Loucy (cell line): ENCODE measurements around the gene DDN.

ENCODE experiments used
- EZH2phosphoT487 ChIP-seq: fragments of 200-600 bp; IDR thresholded peaks from 2 replicates; pipeline ENCODE4 v1.6.1; 2018; ENCODE audit warnings: antibody characterized with exemption, mild to moderate bottlenecking, moderate library complexity, borderline replicate concordance
- TF ChIP-seq, protein P1 (sequence below): fragments of 200-600 bp; sonication (generic); conservative IDR thresholded peaks from 2 replicates; pipeline ENCODE4 v1.5.1; 2014; ENCODE audit warnings: mild to moderate bottlenecking, antibody characterized with exemption, low read length

- no peak for TF ChIP-seq EZH2phosphoT487
- TF ChIP-seq, protein P1, sequence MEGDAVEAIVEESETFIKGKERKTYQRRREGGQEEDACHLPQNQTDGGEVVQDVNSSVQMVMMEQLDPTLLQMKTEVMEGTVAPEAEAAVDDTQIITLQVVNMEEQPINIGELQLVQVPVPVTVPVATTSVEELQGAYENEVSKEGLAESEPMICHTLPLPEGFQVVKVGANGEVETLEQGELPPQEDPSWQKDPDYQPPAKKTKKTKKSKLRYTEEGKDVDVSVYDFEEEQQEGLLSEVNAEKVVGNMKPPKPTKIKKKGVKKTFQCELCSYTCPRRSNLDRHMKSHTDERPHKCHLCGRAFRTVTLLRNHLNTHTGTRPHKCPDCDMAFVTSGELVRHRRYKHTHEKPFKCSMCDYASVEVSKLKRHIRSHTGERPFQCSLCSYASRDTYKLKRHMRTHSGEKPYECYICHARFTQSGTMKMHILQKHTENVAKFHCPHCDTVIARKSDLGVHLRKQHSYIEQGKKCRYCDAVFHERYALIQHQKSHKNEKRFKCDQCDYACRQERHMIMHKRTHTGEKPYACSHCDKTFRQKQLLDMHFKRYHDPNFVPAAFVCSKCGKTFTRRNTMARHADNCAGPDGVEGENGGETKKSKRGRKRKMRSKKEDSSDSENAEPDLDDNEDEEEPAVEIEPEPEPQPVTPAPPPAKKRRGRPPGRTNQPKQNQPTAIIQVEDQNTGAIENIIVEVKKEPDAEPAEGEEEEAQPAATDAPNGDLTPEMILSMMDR = no peak
Measured at GRCh38 chr12:49025463-49025862, 26.3 kb upstream of the DDN start.
